Measurements from ENCODE around the gene HPCAL1.

HPCAL1 gene

DNA sequence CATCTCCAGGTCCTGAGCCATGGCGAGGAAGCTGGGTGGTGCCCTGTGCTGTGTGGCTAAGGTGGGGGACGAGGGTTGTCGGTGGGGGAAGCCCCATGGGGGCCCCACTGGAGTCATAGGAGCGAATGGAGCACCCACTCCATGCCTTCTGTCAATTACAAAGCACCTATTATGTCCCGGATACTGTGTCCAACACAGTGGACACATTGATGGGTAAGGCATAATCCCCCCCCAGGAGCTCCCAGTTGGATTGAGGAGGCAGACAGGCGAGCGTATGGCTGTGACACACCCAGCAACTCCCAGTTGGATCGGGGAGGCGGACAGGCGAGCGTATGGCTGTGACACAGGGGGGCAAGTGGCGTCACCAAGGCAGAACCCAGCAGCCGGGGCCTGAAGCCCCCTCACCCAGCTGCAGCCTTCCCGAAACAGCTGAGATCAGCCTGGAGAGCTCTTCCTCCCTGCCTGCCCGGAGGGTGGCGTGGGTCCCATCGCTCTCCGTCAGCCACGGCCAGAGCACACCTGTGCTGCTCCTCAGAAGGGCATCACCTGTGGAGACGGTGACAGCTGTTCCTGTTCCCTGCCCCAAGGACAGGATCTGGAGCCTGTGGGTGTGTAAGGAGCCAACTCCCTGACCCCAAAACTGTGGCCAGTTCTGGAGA, 69.6 kb downstream of the HPCAL1 start:
- DNase-seq: no peak

DNA sequence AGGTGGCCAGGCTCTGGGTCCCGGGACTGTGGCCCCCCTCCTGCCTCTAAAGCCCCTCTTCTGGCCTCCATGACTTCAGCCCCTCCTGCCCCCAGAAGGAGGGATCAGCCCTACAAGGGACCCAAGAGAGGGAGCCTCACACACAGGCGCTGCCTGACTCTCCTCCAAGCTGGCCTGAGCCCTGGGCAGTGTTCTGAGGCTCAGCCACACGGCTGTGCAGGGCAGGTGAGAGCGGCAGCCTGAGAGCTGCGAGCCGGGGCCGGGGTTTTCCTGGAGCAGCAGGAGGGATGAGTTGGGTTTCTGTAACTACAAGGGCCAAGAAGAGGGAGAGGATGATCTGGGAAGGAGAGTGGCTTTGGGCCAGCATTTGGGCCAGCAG, 70.1 kb downstream of the HPCAL1 start:
- DNase-seq: no peak

DNA sequence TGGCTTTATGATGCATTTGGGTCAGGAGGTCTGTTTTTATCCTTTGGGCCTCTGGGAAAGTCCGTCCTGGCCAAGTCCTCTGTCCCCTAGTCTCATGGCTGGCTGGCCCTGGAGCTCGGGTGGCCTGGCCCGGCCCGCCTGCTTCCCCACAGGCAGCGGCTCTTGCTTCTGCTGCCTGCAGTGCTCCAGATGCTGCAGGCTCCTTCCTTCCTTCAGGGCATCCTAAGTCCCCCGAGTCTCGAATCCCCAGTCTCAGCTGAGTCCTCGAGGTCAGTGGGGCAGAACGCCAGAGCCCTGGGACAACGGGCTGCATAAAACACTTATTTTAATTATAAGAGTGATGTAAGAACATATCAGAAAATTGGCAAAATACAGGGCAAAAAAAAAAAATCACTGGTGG, 71.2 kb downstream of the HPCAL1 start:
- no peak for DNase-seq

DNA sequence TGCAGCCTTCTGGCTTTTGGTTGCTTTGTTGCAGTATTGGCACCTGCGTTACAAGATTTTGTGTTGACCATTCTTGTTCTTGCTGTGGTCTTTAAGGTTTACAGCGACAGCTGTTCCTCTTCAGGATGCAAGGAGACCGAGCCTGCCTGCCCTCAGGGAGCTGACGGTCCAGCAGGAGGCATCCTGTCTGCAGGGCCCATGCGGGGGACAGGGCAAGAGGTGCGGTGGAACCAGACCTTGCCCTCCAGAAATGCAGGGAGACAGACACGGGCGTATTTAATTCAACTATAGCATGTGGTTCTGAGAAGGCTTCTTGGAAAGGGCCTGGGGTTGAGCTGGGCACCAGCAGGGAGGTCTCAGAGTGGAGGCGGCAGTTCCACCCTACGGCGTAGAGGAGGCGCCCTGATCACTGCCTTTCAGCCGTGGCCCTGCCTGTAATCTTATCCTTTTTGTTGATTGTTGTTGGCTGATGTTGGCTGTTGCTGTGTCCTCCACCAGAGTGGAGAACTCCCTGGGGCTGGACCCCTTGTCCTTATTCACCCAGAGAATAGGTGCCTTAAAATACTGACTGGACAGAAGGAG, 71.7 kb downstream of the HPCAL1 start:
- no peak for DNase-seq

DNA sequence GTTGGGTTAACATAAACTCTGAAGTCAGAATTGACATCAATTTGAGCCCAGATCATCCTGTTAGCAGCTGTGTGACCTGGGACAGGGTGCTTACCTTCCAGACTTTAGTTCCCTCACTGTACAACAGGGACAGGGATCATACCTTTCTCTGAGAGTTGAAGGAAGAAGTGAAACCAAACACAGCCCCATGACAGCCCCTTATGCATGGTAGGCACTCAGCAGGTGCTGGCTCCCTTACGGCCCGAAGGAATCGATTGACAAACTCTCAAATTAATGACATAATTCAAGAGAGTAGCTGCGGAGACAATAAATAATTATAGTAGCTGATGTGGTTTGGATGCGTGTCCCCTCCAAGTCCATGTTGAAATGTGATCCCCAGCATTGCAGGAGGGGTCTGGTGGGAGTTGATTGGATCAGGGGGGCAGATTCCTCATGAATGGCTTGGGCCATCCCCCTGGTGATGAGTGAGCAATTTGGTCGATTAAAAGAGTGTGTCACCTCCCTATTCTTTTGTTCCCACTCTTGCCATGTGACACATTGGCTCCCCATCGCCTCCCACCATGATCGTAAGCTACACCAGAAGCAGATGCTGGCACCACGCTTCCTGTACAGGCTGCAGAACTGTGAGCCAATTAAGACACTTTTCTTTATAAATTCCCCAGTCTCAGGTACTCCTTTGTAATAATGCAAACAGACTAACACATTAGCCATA, 73.0 kb downstream of the HPCAL1 start:
- no peak for DNase-seq

DNA sequence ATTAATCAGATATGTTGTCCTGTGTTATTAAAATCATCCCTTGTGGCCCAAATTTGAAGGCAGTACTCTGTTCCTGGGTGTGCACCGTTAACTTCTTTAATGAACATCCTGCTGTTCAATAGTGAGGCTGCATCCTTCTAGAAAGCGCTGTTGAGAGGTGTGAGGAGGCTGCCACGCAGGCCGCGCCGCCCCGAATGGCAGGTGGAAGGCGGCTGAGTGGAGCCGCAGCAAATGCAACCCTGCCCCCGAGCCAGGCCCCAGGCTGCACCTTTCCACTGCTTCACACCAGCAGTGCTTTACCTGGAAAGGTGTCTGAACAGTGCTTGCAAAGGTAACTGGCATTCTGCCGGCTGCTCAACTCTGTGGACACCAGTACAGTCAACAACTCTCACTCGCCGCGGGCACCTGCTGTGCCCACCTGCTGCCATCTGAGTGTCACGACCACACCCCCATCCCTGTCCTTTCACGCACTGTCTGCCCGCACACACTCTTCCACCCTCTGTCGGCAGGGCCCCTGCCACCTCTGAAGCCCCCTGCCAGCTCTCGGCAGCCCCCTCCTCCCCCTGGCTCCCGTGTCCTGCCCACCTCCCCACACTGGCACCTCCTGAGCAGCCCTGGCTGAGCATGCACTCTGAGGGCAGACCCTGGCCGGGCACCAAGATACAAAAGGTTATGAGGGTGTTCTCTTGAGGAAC, 74.5 kb downstream of the HPCAL1 start:
- DNase-seq: no peak

DNA sequence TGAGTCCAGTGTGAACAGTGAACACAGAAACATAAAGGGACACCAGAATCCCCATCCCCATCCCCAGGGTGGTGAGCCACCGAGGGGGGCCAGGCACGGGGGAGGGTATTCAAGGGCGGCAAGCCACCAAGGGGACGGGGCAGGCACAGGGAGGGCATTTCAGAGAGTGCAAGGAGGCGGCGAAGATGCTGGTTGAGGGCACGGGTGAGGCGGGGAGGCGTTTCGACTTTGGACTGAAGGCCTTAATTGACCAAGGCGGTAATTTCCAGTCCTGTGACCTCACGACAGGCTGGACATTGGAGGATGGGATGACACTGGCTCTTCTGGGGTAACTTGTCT, 75.0 kb downstream of the HPCAL1 start:
- no peak for DNase-seq

DNA sequence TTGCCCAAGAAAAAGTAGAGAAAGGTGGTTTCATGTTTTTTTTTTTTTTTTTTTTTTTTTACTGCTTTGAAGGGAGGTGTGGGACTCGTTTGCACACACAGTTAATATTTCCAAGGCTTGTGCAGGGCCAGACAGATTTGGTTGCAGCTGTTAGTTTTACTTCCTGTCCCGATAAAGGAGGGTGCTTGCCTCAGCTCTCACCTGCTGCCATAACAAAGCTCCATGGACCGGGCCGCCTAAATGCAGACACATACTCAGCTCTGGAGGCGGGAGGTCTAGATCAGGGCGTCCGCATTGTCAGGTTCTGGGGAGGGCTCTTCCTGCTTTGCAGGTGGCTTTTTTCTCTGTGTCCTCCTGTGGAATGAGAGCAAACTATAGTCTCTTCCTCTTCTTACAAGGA, 75.5 kb downstream of the HPCAL1 start:
- no peak for DNase-seq

DNA sequence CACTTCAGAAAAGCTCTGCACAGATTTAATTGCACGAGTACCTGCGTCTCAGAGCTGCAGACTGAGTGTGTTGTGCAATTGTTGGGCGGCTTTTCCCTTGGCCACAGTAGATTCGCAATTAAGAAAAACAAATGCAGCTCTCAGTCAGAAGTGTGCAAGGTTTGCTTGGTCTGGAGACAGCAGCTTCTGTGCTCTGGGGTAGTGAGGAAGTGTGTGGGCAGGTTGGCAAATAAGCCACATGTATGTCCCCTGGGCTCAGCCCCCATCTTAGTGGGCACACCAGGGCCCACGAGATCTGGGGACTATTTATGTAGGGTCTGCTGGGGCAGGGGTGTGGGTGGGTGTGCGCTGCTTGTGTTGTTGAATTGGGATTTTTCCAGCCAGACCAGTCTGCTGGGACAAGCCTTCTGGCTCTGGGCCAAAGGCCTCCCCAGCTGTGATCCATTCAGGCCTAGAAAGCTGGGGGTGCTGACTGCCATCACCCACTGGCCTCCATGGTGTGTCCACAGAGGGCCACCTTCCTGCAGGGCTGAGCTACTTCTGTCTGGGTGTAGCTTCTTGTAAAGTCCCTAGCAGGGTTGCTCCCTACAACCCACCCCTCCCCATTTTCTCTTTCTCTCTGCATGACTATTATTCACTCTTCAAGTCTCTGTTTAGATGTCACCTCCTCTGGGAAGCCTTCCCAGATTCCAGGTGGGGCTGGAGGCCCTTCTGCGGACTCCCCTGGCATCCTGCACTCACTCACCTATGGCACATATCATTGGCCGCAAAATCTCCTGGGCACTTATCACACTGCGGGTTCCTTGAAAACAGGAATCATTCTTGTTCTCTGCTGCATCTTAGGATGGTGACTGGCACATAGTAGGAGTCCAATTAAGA, 77.6 kb downstream of the HPCAL1 start:
- no peak for DNase-seq

DNA sequence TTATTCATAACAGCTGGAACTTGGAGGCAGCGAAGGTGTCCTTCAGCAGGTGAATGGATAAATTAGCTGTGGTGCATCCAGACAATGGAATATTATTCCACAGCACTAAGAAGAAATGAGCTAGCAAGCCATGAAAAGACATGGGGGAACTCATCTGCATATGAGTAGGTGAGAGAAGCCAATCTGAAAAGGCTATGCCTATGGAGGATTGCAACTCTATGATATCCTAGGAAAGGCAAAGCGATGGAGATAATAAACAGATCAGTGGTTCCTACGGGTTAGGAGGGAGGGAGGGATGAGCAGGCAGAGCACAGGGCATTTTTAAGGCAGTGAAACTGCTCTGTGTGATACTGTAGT, 79.3 kb downstream of the HPCAL1 start:
- no peak for DNase-seq

DNA sequence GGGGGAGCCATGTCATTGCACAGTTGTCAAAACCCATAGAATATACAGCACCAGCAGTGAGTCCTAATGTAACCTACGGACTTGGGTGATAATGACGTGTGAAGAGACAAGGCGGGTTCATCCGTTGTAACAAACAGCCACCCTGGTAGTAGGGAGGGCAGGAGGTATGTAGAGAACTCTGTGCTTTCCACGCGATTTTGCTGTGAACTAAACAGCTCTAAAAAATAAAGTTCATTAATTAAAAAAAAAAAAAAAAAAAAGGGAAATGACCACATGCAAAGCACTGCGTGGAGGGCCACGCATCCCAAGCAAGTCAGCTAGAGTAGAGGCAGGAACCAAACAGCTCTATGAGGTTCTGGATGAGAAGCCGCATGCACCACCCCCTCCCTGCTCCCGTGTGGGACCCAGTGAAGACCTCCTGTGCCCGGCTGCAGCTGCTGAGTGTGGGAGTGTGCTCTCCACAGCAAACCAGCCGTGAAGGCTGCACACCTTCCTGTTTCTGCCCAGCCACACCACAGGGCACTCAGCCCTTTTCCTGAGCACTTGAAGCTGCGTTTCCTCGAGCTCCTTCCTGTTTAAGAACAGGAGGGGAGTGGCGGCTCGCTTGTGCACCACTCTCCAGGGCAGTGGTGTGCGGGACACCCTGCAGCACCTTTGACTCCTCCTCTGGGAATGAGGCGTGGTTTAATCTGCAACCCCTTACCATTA, 79.8 kb downstream of the HPCAL1 start:
- no peak for DNase-seq

DNA sequence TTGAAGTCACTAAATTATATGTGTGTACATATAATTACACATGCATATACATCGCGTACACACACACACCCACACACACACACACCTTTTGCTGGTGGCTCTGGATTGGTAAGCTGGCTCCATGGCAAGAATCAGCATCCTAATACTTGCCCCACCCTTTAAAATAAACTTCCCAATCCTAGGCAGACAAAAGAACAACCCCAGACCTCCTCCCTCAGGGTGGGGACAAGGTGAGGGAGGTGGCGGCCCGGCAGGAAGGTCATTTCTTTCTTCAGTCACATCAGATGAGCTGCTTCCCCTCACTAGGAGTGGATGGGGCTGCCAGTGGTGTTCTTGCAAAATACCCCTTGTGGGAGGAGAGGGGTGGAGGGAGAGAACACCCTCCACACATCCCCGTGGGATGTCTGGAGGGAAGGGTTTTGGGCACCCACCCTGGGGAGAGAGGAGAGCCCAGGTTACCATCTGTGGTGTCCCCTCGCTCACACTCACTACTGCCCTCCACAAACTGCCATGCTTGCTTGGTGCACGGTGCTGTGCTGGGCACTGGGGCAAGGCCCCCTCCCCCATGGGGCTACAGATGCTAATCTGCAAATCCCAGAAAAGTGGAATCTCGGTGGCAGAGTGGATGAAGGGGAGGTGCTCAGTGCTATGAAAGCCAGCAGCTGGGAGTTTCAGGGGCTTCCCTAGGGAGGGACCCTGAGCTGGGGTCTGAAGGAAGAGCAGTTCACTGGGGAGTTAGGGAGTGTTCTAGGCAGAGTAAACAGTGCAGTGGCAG, 81.4 kb downstream of the HPCAL1 start:
- peak; percentile 91 for DNase-seq

DNA sequence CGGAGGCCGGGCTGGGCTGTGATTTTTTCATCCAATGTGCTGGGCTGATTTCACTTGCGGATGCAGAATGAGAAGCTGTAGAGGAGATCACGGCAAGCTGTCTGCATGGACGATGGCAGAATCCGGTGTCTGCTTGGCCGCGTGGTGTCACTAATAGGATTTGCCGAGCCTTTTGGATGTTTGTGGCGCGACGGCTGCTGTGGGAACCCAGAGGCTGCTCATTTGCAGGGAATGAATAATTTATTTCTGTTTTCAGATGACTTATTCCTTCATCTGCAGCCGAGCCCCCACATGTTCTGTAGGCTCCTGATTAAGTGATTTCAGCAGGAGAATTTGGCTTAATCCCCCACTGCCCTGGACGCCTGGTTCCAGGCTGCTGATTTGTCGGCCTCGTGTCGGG, 82.8 kb downstream of the HPCAL1 start:
- DNase-seq: no peak

DNA sequence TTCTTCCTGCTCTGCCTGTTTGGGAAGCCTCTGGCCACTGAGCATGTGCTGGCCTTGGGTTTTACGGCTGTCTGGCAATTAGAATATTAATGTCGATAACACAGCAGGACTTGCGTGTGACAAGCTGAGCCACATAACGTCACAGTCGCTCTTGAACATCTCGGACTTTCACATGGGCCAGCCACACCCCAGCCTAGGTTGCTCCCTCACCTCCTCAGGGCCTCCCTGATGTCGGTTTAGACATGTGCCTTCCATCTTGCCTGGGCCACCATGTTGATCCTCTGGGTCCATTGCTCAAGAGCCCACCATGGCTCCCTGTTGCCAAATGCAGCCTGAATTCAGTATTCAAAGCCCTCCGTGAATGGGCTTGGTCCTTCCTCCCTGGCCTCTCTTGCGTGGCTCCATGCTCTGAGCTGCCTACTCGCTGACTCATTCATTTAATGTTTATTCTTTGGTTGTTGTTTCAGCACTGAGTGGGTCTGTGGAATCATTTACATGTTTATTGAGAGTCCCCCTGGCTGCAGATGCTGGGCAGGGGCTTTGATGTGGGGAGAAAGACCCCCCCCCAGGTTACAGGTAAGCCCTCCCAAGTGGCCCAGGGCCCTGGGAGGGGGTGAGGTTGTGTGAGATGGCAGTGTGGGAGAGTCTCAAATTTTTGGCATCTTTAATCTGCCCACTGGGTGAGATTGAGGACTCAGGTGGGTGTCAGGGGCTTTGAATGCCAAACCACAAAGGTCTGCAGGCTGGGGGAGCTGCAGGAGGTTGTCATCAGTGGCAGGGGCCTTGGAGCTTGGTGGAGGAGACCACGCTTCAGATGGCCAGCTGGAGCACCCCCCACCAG, 83.4 kb downstream of the HPCAL1 start:
- DNase-seq: no peak

DNA sequence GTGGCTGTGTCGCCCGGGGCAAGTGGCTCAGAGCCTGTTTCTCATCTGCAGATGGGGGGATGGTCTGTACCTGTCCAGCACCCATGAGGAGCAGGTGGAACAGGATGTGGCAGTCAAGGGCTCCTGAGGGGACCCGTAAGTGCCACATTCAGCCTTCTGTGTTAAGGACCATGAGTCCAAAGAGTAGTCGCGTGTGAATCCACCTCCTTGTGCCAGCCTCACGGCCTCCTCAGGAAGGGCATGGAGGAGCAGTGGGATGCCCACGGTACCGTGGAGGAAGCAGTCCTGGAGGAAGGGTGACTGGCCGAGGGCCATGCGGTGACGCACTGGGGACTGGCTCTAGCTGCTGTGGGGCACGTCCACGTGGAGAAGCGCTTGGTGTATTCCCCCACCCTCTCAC, 84.3 kb downstream of the HPCAL1 start:
- no peak for DNase-seq

DNA sequence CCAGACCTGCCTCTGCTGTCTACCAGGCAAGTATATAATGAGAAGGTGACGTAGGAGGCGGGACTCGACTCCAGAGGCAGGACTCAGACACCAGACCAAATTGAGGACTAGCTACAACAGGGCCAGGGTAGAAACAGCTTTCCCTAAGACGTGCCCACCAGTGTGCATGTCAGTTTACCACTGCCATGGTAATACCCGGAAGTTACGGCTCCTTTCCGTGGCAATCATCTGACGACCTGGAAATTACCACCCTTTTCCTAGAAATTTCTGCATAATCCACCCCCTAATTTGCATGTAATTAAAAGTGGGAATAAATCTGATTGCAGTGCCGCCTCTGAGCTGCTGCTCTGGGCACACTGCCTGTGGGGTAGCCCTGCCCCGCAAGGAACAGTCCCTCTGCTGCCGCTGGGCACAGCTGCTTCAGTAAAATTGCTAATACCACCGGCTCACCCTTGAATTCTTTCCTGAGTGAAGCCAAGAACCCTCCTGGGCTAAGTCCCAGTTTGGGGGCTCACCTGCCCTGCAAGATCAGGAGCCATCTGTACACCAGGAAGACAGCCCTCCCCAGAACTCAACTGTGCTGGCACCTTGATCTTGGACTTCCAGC, 86.4 kb downstream of the HPCAL1 start:
- no peak for DNase-seq

DNA sequence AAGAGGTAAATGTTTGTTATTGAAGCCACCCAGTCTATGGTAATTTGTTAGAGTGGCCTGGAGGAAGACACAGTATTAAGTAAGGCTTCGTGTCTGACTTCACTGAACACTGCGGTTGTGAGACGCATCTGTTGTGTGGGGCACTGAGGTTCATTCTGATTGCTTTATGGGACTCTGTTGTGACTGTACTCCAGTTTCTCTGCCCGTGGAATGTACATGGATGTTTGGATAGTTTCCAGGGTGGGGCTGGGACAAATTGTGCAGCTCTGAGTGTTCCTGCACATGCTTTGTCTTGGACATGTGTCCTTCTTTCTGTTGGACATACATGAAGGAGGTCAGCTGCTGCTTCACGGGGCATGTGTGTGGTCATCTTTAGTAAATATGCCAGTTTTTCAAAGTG, 86.9 kb downstream of the HPCAL1 start:
- DNase-seq: no peak

DNA sequence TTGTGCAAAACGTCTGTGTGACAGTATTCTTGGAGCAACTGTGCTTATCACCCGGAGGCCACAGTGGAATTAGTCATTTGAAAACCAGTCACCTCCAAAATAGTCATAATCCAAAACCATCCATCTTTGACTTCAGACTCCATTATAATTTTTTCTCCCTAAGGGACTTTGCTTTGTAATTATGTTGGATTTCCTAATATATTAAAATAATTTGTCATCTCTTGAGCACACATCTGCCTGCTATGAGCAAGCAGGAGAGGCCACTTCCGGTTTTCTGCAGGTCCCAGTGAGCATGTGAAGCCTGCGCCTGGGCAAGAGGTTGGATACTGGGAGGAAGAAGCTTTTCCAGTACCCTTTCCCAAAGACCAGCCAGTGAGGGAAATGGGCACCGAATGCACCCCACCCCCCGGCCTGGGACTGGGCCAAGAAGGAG, 87.7 kb downstream of the HPCAL1 start:
- no peak for DNase-seq

DNA sequence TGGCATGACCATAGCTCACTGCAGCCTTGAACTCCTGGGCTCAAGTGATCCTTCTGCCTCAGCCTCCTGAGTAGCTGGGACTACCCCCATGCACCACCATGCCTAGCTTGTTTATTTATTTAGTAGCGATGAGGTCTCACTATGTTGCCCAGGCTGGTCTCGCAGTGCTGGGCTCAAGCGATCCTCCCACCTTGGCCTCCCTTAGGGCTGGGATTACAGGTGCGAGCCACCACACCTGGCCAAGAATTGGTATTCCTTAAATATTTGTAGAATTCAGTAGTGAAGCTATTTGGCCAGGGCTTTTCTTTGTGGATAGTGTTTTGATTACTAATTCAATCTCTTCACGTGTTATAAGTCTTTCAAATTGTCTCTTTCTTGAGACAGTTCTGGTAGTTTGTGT, 89.4 kb downstream of the HPCAL1 start:
- DNase-seq: no peak

DNA sequence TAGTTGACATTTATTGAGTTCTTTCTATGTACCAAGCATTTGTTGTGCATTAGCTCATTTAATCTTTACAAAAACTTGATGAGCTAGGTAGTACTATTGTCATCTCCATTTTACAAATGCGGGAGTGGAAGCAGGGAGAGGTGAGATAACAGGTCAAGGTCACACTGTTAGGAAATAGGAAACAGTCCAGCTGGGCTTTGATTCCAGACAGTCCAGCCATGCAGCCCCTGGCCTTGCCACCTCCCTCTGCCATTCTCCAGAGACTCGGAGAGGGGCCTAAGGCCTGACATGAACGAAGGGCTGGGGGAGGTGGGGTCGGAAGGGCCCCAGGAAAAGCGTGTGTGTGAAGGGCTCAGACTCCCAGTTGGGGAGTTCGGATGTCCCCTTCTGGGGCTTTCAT, 89.8 kb downstream of the HPCAL1 start:
- DNase-seq: no peak
